Endothelial cell of umbilical vein (primary cell): Measurements from ENCODE around the gene TMEM191B. TPM values are rescaled to one million over a fixed set of nuclear protein-coding genes. Genes with fewer than 3 reads are reported as not detected.
"Not testable (repeated sequence)": the region's sequence is repeated elsewhere in the genome, so short reads cannot be mapped to it uniquely, and the experiment has no call there.

ENCODE experiments used
- BruUV-seq: library from RNA; stranded (reverse); fragments of 400-500 nt; replicated peaks from 2 replicates; lab custom pipeline; 2021; lab: Mats Ljungman, UMichigan
- CTCF ChIA-PET: fragments of 300-600, 350-600 bp; sonication (Branson Sonifier 250); formaldehyde crosslinking; loops from one replicate; lab custom pipeline; 2021; ENCODE audit warnings: antibody characterized with exemption, inconsistent platforms; lab: Charles Lee
- POLR2A ChIA-PET: fragments of 300-600, 350-600 bp; sonication (Branson Sonifier 250); formaldehyde crosslinking; loops from one replicate; lab custom pipeline; 2021; ENCODE audit warnings: antibody characterized with exemption, inconsistent platforms; lab: Charles Lee
- DNase-seq: peaks from one replicate; pipeline ENCODE4 v3.0.0-alpha.2; 2011; ENCODE audit warnings: low read depth, low spot score
- FAIRE-seq: peaks from 2 replicates; lab custom pipeline; 2011; peaks lifted over from hg19 to GRCh38; lab: Jason Lieb, UNC
- H2AFZ ChIP-seq: 2 replicates; pipeline ENCODE4 v1.6.0; 2012; ENCODE audit warnings: low read depth, low read length, control low read depth, inconsistent platforms
- H3K27ac ChIP-seq: 2 replicates; pipeline ENCODE4 v1.5.1; 2011; ENCODE audit warnings: low read depth, mild to moderate bottlenecking, control low read depth, low read length, moderate library complexity; ENCODE audit not compliant: insufficient read depth
- H3K27me3 ChIP-seq, 2 experiments: 2 replicates each; pipeline versions ENCODE4 v1.6.0 to v1.6.1; 2011; ENCODE audit warnings: low read length in 2 of 2, mixed read lengths in 1 of 2; ENCODE audit not compliant: control insufficient read depth in 2 of 2, insufficient read depth in 2 of 2
- H3K36me3 ChIP-seq, 2 experiments: 2 replicates in 1 of 2; 3 replicates in 1 of 2; pipeline ENCODE4 v1.5.1; 2011; ENCODE audit warnings: low read length in 2 of 2, mild to moderate bottlenecking in 1 of 2, moderate library complexity in 1 of 2; ENCODE audit not compliant: control insufficient read depth in 2 of 2, insufficient read depth in 2 of 2; ENCODE audit errors: extremely low read depth in 1 of 2
- H3K4me1 ChIP-seq: 3 replicates; pipeline ENCODE4 v1.5.1; 2011; ENCODE audit warnings: mild to moderate bottlenecking, low read length; ENCODE audit not compliant: control insufficient read depth, insufficient read depth; ENCODE audit errors: extremely low read depth
- H3K4me2 ChIP-seq: 2 replicates; pipeline ENCODE4 v1.6.1; 2011; ENCODE audit warnings: low read length, control low read depth, mixed read lengths; ENCODE audit not compliant: insufficient read depth
- H3K4me3 ChIP-seq, 3 experiments: fragments of 200-600 bp in 1 of 3; sonication (generic), shearing (Covaris generic) in 1 of 3; replicated peaks in 1 of 3; 2 replicates each; pipeline ENCODE4 v1.5.1; 2011 to 2016; ENCODE audit warnings: control low read depth in 3 of 3, low read length in 3 of 3, mild to moderate bottlenecking in 2 of 3, inconsistent platforms in 1 of 3, low read depth in 1 of 3, moderate library complexity in 1 of 3; ENCODE audit not compliant: insufficient read depth in 1 of 3
- H3K79me2 ChIP-seq: 2 replicates; pipeline ENCODE4 v1.6.0; 2012; ENCODE audit warnings: low read length, inconsistent platforms; ENCODE audit not compliant: control insufficient read depth, insufficient read depth
- H3K9ac ChIP-seq: replicated peaks from 2 replicates; pipeline ENCODE3; 2011; ENCODE audit warnings: low read length, control low read depth; ENCODE audit not compliant: insufficient read depth; ENCODE audit errors: extremely low read depth
- H3K9me1 ChIP-seq: replicated peaks from 3 replicates; pipeline ENCODE4 v1.6.0; 2011; ENCODE audit warnings: mild to moderate bottlenecking, low read length; ENCODE audit not compliant: control insufficient read depth, insufficient read depth; ENCODE audit errors: extremely low read depth
- H3K9me3 ChIP-seq: replicated peaks from 2 replicates; pipeline ENCODE4 v1.5.1; 2012; ENCODE audit warnings: low read length, inconsistent platforms; ENCODE audit not compliant: control insufficient read depth, insufficient read depth
- H4K20me1 ChIP-seq: replicated peaks from 2 replicates; pipeline ENCODE3; 2011; ENCODE audit warnings: mild to moderate bottlenecking, low read length; ENCODE audit not compliant: control insufficient read depth, insufficient read depth; ENCODE audit errors: extremely low read depth
- dilution Hi-C: fragments of 300-500 bp; cut with MboI; formaldehyde crosslinking; loops from one replicate; pipeline ENCODE4 v1.15.0; 2019; ENCODE audit warnings: low sequenced_read_pairs; ENCODE audit not compliant: extremely low pct_ligation_motif_present
- intact Hi-C: fragments of 100-400 bp; cut with micrococcal nuclease; formaldehyde crosslinking; loops from one replicate; pipeline ENCODE4 v1.10.0; 2022
- polyA plus RNA-seq, 4 experiments: library from polyadenylated mRNA; depleted of rRNA in 3 of 4; stranded (reverse) in 3 of 4; unstranded in 1 of 4; fragments of >200 nt; gene quantifications; 2 replicates each; pipeline versions ENCODE4 v1.2.1 to v1.2.3, GENCODE V29; 2011 to 2012; ENCODE audit warnings: missing spikeins in 1 of 4
- total RNA-seq: library from RNA; stranded (reverse); gene quantifications from 2 replicates; pipeline ENCODE4 v1.2.3, GENCODE V29; 2021

The TMEM191B gene
- total and polyA plus RNA-seq, 2 donors (not counting 3 experiments of a cell fraction or from before 2014, with no cell fraction given) = 0.33 TPM; not detected in 1

- FAIRE-seq, H3K79me2 ChIP-seq, H2AFZ ChIP-seq, H3K9me1 ChIP-seq, H3K27me3 ChIP-seq, H3K4me3 ChIP-seq, DNase-seq, H3K9ac ChIP-seq, H3K4me2 ChIP-seq, H4K20me1 ChIP-seq, H3K4me1 ChIP-seq, H3K27ac ChIP-seq, BruUV-seq, POLR2A ChIA-PET, H3K9me3 ChIP-seq, dilution Hi-C loops, H3K36me3 ChIP-seq, intact Hi-C loops, CTCF ChIA-PET: not testable (repeated sequence)
Observed at GRCh38 chr22:18549458-18550179, 22.0 kb downstream of the TMEM191B start.

DNA sequence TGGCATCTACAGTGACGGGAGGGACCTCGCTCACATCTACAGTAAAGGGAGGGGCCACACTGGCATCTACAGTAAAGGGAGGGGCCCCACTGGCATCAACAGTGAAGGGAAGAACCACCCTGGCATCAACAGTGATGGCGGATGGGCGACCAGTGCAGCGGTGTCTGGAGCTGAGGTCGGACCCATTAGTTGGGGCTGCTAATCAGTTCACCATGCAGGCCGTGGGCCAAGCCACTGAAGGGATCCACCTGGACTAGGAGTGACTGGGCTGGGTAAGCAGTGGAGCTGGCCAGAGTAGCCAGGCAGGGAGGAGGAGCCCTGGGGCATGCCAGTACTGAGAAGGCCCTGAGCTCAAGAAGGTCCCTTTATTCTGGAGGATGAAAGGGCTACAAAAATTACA, 23.4 kb downstream of the TMEM191B start:
- intact Hi-C loops, dilution Hi-C loops: not testable (repeated sequence)

GRCh38 chr22:18552839-18553597, 25.4 kb downstream of the TMEM191B start:
- dilution Hi-C loops, H4K20me1 ChIP-seq, H3K79me2 ChIP-seq, H3K9me1 ChIP-seq, DNase-seq, H3K9ac ChIP-seq, CTCF ChIA-PET, intact Hi-C loops, POLR2A ChIA-PET, FAIRE-seq, H3K36me3 ChIP-seq, H3K4me2 ChIP-seq, BruUV-seq, H3K27me3 ChIP-seq, H3K4me1 ChIP-seq, H2AFZ ChIP-seq, H3K27ac ChIP-seq, H3K9me3 ChIP-seq, H3K4me3 ChIP-seq: not testable (repeated sequence)

More for the DNA sequence above, 23.4 kb downstream of the TMEM191B start:
- H3K4me1 ChIP-seq, H2AFZ ChIP-seq, POLR2A ChIA-PET, BruUV-seq, DNase-seq, H3K27me3 ChIP-seq, H3K36me3 ChIP-seq, H4K20me1 ChIP-seq, CTCF ChIA-PET, FAIRE-seq, H3K27ac ChIP-seq, H3K4me3 ChIP-seq, H3K79me2 ChIP-seq, H3K4me2 ChIP-seq, H3K9ac ChIP-seq, H3K9me1 ChIP-seq, H3K9me3 ChIP-seq: not testable (repeated sequence)
